A673 (cell line): ENCODE data around the gene CYTH2.

Experiments used
- CTCF ChIP-seq: fragments of 300-800, 200-600 bp; sonication (generic); conservative IDR thresholded peaks from 2 replicates; pipeline ENCODE4 v1.5.1; 2017; ENCODE audit warnings: low read depth, mild to moderate bottlenecking, antibody characterized with exemption, low read length, moderate library complexity, mixed read lengths
- EZH2 ChIP-seq: fragments of 200-600 bp; sonication (generic); IDR thresholded peaks from 2 replicates; pipeline ENCODE4 v1.6.1; 2017; ENCODE audit warnings: borderline replicate concordance, low read depth, mild to moderate bottlenecking, mixed read lengths, antibody characterized with exemption, low read length; ENCODE audit not compliant: poor library complexity, severe bottlenecking

GRCh38 chr19:48466561-48467325, 2.4 kb upstream of the CYTH2 start:
- TF ChIP-seq CTCF = no peak
- no peak for TF ChIP-seq EZH2
